Fibroblast of lung (primary cell): ENCODE measurements around the gene PPP1R13B. TPM values are rescaled to one million over a fixed set of nuclear protein-coding genes. Genes with fewer than 3 reads are reported as not detected.

ENCODE experiments used
- DNase-seq, 2 donors: peaks; one replicate each; pipeline versions ENCODE4 v3.0.0 to v3.0.0-alpha.2; 2010; ENCODE audit warnings: low read depth in 2 of 2
- H2AFZ ChIP-seq: 2 replicates; pipeline ENCODE4 v1.5.1; 2012; ENCODE audit warnings: low read length, control low read depth, inconsistent platforms
- H3K27ac ChIP-seq: 2 replicates; pipeline ENCODE4 v1.5.1; 2011; ENCODE audit warnings: low read length, control low read depth; ENCODE audit not compliant: insufficient read depth
- H3K27me3 ChIP-seq: 2 replicates; pipeline ENCODE4 v1.5.1; 2011; ENCODE audit warnings: mild to moderate bottlenecking, low read length; ENCODE audit not compliant: control insufficient read depth, insufficient read depth
- H3K36me3 ChIP-seq: 2 replicates; pipeline ENCODE4 v1.5.1; 2011; ENCODE audit warnings: low read length; ENCODE audit not compliant: control insufficient read depth, insufficient read depth
- H3K4me1 ChIP-seq: 2 replicates; pipeline ENCODE4 v1.5.1; 2011; ENCODE audit warnings: low read length; ENCODE audit not compliant: control insufficient read depth, insufficient read depth; ENCODE audit errors: extremely low read depth
- H3K4me2 ChIP-seq: 2 replicates; pipeline ENCODE4 v1.5.1; 2011; ENCODE audit warnings: low read length, control low read depth; ENCODE audit not compliant: insufficient read depth; ENCODE audit errors: extremely low read depth
- H3K4me3 ChIP-seq, 4 experiments: fragments of 200-600 bp in 1 of 4; sonication (generic) in 1 of 4; replicated peaks in 1 of 4; 2 replicates each; pipeline ENCODE4 v1.5.1; 2011 to 2016; ENCODE audit warnings: low read length in 4 of 4, low read depth in 3 of 4, mild to moderate bottlenecking in 3 of 4, control low read depth in 2 of 4, inconsistent platforms in 1 of 4, mixed read lengths in 1 of 4; ENCODE audit not compliant: insufficient read depth in 1 of 4; ENCODE audit errors: control extremely low read depth in 1 of 4
- H3K79me2 ChIP-seq: 2 replicates; pipeline ENCODE4 v1.5.1; 2012; ENCODE audit warnings: mild to moderate bottlenecking, low read length, inconsistent platforms; ENCODE audit not compliant: control insufficient read depth, insufficient read depth
- H3K9ac ChIP-seq: 2 replicates; pipeline ENCODE4 v1.5.1; 2011; ENCODE audit warnings: mild to moderate bottlenecking, low read length, control low read depth; ENCODE audit not compliant: insufficient read depth
- H3K9me3 ChIP-seq: 2 replicates; pipeline ENCODE4 v1.5.1; 2012; ENCODE audit warnings: low read depth, low read length; ENCODE audit not compliant: control insufficient read depth, insufficient read depth
- H4K20me1 ChIP-seq: 2 replicates; pipeline ENCODE4 v1.5.1; 2011; ENCODE audit warnings: low read length; ENCODE audit not compliant: control insufficient read depth, insufficient read depth; ENCODE audit errors: extremely low read depth
- CTCF ChIP-seq, 2 donors: IDR thresholded peaks in 1 of 2; conservative IDR thresholded peaks in 1 of 2; 1 replicate in 1 of 2; 2 replicates in 1 of 2; pipeline ENCODE4 v1.5.1; 2011 to 2012; ENCODE audit warnings: low read length in 2 of 2, control low read depth in 1 of 2, inconsistent platforms in 1 of 2, low read depth in 1 of 2, mild to moderate bottlenecking in 1 of 2
- EZH2 ChIP-seq: IDR thresholded peaks from 2 replicates; pipeline ENCODE4 v1.5.1; 2012; ENCODE audit warnings: low read length, control low read depth, mild to moderate bottlenecking; ENCODE audit errors: missing control alignments
- polyA minus RNA-seq: library from RNA; depleted of rRNA, polyadenylated mRNA; stranded (reverse); fragments of >200 nt; gene quantifications from 2 replicates; pipeline ENCODE4 v1.2.3, GENCODE V29; 2011; ENCODE audit warnings: low replicate concordance
- polyA plus RNA-seq, 2 donors: library from polyadenylated mRNA; depleted of rRNA in 1 of 2; stranded (reverse) in 1 of 2; unstranded in 1 of 2; fragments of >200 nt; gene quantifications; 2 replicates each; pipeline ENCODE4 v1.2.1, GENCODE V29; 2011 to 2012; ENCODE audit warnings: missing spikeins in 1 of 2
- total RNA-seq: library from RNA; depleted of rRNA; stranded (reverse); fragments of >200 nt; gene quantifications from 2 replicates; pipeline ENCODE4 v1.2.1, GENCODE V29; 2014

The PPP1R13B gene
- total RNA-seq, result 1.3 and 2.0 TPM in 2 replicates
- 2.7 and 3.3 TPM in 2 replicates for polyA plus RNA-seq
- polyA plus RNA-seq (2012), result 1.8 and 5.1 TPM in 2 replicates
- polyA minus RNA-seq, result 5.5 and 20.9 TPM in 2 replicates

GRCh38 chr14:103847451-103848174, at the start of gene PPP1R13B:
PPP1R13B (minus strand) TSS chr14:103847575; CDS start chr14:103847307, 268 bp downstream.
- H2AFZ ChIP-seq, result peak within 1 kb of the TSS; percentile 35
- H3K4me2 ChIP-seq, result peak within 1 kb of the TSS; percentile 75
- H3K27me3 ChIP-seq, result peaks cover 6% of the 10 kb centered on the region
- no peaks in the 10 kb centered on the region for H3K9me3 ChIP-seq
- H3K27ac ChIP-seq, result peak within 1 kb of the TSS; percentile 13
- no peaks in the 10 kb centered on the region for H4K20me1 ChIP-seq
- no peaks in the 10 kb centered on the region for H3K79me2 ChIP-seq
- no peak for TF ChIP-seq CTCF (conservative IDR thresholded peaks at IDR 0.05 in 1 of 2, IDR thresholded peaks at IDR 0.05 in 1 of 2; ENCODE audit: low read depth in 1 of 2, low read length in 2 of 2)
- TF ChIP-seq EZH2, result no peak
- H3K36me3 ChIP-seq, result no peaks in the 10 kb centered on the region
- peak within 1 kb of the TSS; percentile 60 to 74 (median 69) for H3K4me3 ChIP-seq
- no peaks in the 10 kb centered on the region for H3K4me1 ChIP-seq
- DNase-seq, result peak; percentile 75 to 79
- H3K9ac ChIP-seq, result peak within 1 kb of the TSS; percentile 53

- H3K27ac ChIP-seq, result no peak overlapping the region
- DNase-seq, result no peak
These were observed 49.2 kb upstream of the PPP1R13B start for GRCh38 chr14:103896578-103896977.

GRCh38 chr14:103894723-103895059, 47.3 kb upstream of the PPP1R13B start:
- H3K9me3 ChIP-seq, result no peaks in the 10 kb centered on the region
- no peak overlapping the region for H2AFZ ChIP-seq
- no peaks in the 10 kb centered on the region for H4K20me1 ChIP-seq
- no peaks in the 10 kb centered on the region for H3K36me3 ChIP-seq
- H3K27ac ChIP-seq, result no peak overlapping the region
- DNase-seq, result no peak
- no peak overlapping the region for H3K9ac ChIP-seq
- H3K79me2 ChIP-seq, result no peaks in the 10 kb centered on the region
- no peaks in the 10 kb centered on the region for H3K27me3 ChIP-seq
- no peaks in the 10 kb centered on the region for H3K4me1 ChIP-seq
- no peak overlapping the region for H3K4me3 ChIP-seq
- no peak overlapping the region for H3K4me2 ChIP-seq
- TF ChIP-seq EZH2, result no peak
- TF ChIP-seq CTCF (conservative IDR thresholded peaks at IDR 0.05 in 1 of 2, IDR thresholded peaks at IDR 0.05 in 1 of 2; ENCODE audit: low read depth in 1 of 2, low read length in 2 of 2), result no peak

More at GRCh38 chr14:103896578-103896977, 49.2 kb upstream of the PPP1R13B start:
- H3K9ac ChIP-seq, result no peak overlapping the region
- H3K36me3 ChIP-seq, result no peaks in the 10 kb centered on the region
- no peaks in the 10 kb centered on the region for H3K27me3 ChIP-seq
- no peaks in the 10 kb centered on the region for H3K9me3 ChIP-seq
- no peak overlapping the region for H3K4me2 ChIP-seq
- TF ChIP-seq EZH2 (no peak), CTCF (conservative IDR thresholded peaks at IDR 0.05 in 1 of 2, IDR thresholded peaks at IDR 0.05 in 1 of 2; ENCODE audit: low read depth in 1 of 2, low read length in 2 of 2) (no peak)
- H2AFZ ChIP-seq, result no peak overlapping the region
- no peak overlapping the region for H3K4me3 ChIP-seq
- no peaks in the 10 kb centered on the region for H3K79me2 ChIP-seq
- no peaks in the 10 kb centered on the region for H3K4me1 ChIP-seq
- no peaks in the 10 kb centered on the region for H4K20me1 ChIP-seq
